NCI-H2081 treated with DMSO at 0.1 percent for 48 hours (cell line): ENCODE measurements around the gene ABHD2.
"Not testable (repeated sequence)": the region's sequence is repeated elsewhere in the genome, so short reads cannot be mapped to it uniquely, and the experiment has no call there.

ENCODE experiments used
- DNase-seq: peaks from one replicate; lab custom pipeline; 2025; lab: John Stamatoyannopoulos, UW

The ABHD2 gene

GRCh38 chr15:89087830-89088604 lies at the start of gene ABHD2:
Gene ABHD2 (plus strand): TSS chr15:89088456. CDS start chr15:89116328, 27,872 bp downstream.
- DNase-seq, result peak; percentile 98

- no peak for DNase-seq
Observed at GRCh38 chr15:89039142-89039541, 49.1 kb upstream of the ABHD2 start.

- no peak for DNase-seq
Observed at GRCh38 chr15:89041507-89041906, 46.7 kb upstream of the ABHD2 start.

- DNase-seq, result no peak
Observed at GRCh38 chr15:89042387-89042786, 45.9 kb upstream of the ABHD2 start.

GRCh38 chr15:89043031-89044002 lies 44.9 kb upstream of the ABHD2 start:
- no peak for DNase-seq

GRCh38 chr15:89049016-89049666 lies 39.1 kb upstream of the ABHD2 start:
- DNase-seq, result not testable (repeated sequence)

- DNase-seq, result no peak
Observed at GRCh38 chr15:89051875-89052274, 36.4 kb upstream of the ABHD2 start.

- no peak for DNase-seq
Observed at GRCh38 chr15:89052474-89052873, 35.8 kb upstream of the ABHD2 start.

- DNase-seq, result no peak
Observed at GRCh38 chr15:89054873-89055272, 33.4 kb upstream of the ABHD2 start.

- DNase-seq, result peak; percentile 36
Observed at GRCh38 chr15:89057506-89058133, 30.6 kb upstream of the ABHD2 start.

GRCh38 chr15:89058376-89058775 lies 29.9 kb upstream of the ABHD2 start:
- DNase-seq, result no peak

- no peak for DNase-seq
Observed at GRCh38 chr15:89058876-89059405, 29.3 kb upstream of the ABHD2 start.

GRCh38 chr15:89066280-89066679 lies 22.0 kb upstream of the ABHD2 start:
- DNase-seq, result no peak

GRCh38 chr15:89067751-89068150 lies 20.5 kb upstream of the ABHD2 start:
- DNase-seq, result no peak

- DNase-seq, result no peak
Observed at GRCh38 chr15:89068325-89068784, 19.9 kb upstream of the ABHD2 start.

- no peak for DNase-seq
Observed at GRCh38 chr15:89070197-89071124, 17.8 kb upstream of the ABHD2 start.

- no peak for DNase-seq
Observed at GRCh38 chr15:89071471-89071870, 16.8 kb upstream of the ABHD2 start.

GRCh38 chr15:89072277-89072869 lies 15.9 kb upstream of the ABHD2 start:
- DNase-seq, result no peak

GRCh38 chr15:89074402-89075012 lies 13.7 kb upstream of the ABHD2 start:
- DNase-seq, result no peak
